ENCODE data around the gene ADAT2.

DNA sequence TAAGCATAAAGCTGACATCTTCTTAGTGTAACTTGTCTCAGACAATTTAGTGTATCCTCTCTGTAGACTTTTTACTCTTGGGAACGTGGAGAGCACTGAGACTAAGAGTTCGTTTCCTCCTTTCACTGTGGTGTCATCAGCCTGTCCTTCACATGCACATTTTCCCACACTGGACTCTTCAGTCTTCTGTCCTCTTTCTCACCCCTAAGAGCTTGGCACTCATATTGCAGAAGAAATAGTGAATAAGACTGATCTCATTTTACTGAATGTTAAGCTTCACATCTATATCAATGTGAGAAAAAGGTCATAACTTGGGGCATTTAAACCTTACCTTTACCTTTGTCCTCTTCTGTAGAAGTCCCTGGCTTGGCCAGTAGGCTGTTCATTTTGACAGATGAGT lies 35.5 kb upstream of the ADAT2 start:
- TF ChIP-seq, protein P1, sequence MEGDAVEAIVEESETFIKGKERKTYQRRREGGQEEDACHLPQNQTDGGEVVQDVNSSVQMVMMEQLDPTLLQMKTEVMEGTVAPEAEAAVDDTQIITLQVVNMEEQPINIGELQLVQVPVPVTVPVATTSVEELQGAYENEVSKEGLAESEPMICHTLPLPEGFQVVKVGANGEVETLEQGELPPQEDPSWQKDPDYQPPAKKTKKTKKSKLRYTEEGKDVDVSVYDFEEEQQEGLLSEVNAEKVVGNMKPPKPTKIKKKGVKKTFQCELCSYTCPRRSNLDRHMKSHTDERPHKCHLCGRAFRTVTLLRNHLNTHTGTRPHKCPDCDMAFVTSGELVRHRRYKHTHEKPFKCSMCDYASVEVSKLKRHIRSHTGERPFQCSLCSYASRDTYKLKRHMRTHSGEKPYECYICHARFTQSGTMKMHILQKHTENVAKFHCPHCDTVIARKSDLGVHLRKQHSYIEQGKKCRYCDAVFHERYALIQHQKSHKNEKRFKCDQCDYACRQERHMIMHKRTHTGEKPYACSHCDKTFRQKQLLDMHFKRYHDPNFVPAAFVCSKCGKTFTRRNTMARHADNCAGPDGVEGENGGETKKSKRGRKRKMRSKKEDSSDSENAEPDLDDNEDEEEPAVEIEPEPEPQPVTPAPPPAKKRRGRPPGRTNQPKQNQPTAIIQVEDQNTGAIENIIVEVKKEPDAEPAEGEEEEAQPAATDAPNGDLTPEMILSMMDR (IDR thresholded peaks at IDR 0.05), result no peak
- no peak for TF ChIP-seq POLR2A (IDR thresholded peaks at IDR 0.05)
